ENCODE results near the gene AIPL1. TPM values are rescaled to one million over a fixed set of nuclear protein-coding genes. Genes with fewer than 3 reads are reported as not detected.

Gene AIPL1
- total RNA-seq, 4 donors from 2014 or later = not detected

GRCh38 chr17:6461792-6462524 lies 27.0 kb upstream of the AIPL1 start:
- Histone ChIP-seq H3K4me1 (no peaks in the 10 kb centered on the region), H3K27ac (no peak overlapping the region), H3K4me3 (no peak overlapping the region), H3K36me3 (peaks cover 29% of the 10 kb centered on the region), H3K27me3 (no peaks in the 10 kb centered on the region), H3K9me3 (no peaks in the 10 kb centered on the region)
- no peak for DNase-seq (ENCODE audit: low spot score in 2 of 2)
- TF ChIP-seq CTCF (IDR thresholded peaks at IDR 0.05) (no peak), EP300 (IDR thresholded peaks at IDR 0.05) (no peak), POLR2AphosphoS5 (IDR thresholded peaks at IDR 0.05) (no peak), POLR2A (IDR thresholded peaks at IDR 0.05) (no peak)
- WGBS = 87% methylated on average over 10 of the region's 10 CpGs

GRCh38 chr17:6461246-6461645 lies 26.3 kb upstream of the AIPL1 start:
- WGBS = 89% methylated on average over 10 of the region's 14 CpGs
- H3K27me3 ChIP-seq = no peaks in the 10 kb centered on the region
- H3K27ac ChIP-seq = no peak overlapping the region
- H3K9me3 ChIP-seq = no peaks in the 10 kb centered on the region
- TF ChIP-seq POLR2A (IDR thresholded peaks at IDR 0.05) (no peak), POLR2AphosphoS5 (IDR thresholded peaks at IDR 0.05) (no peak), EP300 (IDR thresholded peaks at IDR 0.05) (no peak), CTCF (IDR thresholded peaks at IDR 0.05) (no peak)
- no peaks in the 10 kb centered on the region for H3K4me1 ChIP-seq
- no peak for DNase-seq (ENCODE audit: low spot score in 2 of 2)
- H3K36me3 ChIP-seq = peaks cover 29% of the 10 kb centered on the region
- no peak overlapping the region for H3K4me3 ChIP-seq

- Histone ChIP-seq H3K36me3 (peaks cover 29% of the 10 kb centered on the region), H3K4me3 (no peak overlapping the region), H3K9me3 (no peaks in the 10 kb centered on the region), H3K27me3 (no peaks in the 10 kb centered on the region), H3K4me1 (no peaks in the 10 kb centered on the region), H3K27ac (no peak overlapping the region)
- WGBS = 91% methylated on average over 9 of the region's 9 CpGs
- TF ChIP-seq EP300 (IDR thresholded peaks at IDR 0.05) (no peak), POLR2A (IDR thresholded peaks at IDR 0.05) (no peak), POLR2AphosphoS5 (IDR thresholded peaks at IDR 0.05) (no peak), CTCF (IDR thresholded peaks at IDR 0.05) (no peak)
- no peak for DNase-seq (ENCODE audit: low spot score in 2 of 2)
These were observed 25.7 kb upstream of the AIPL1 start for GRCh38 chr17:6460531-6461161.

GRCh38 chr17:6458460-6458950 lies 23.6 kb upstream of the AIPL1 start:
- WGBS = 86% methylated on average over 14 of the region's 14 CpGs
- H3K36me3 ChIP-seq = peaks cover 16% of the 10 kb centered on the region
- H3K4me3 ChIP-seq = no peak overlapping the region
- TF ChIP-seq POLR2AphosphoS5 (IDR thresholded peaks at IDR 0.05) (no peak), EP300 (IDR thresholded peaks at IDR 0.05) (no peak), POLR2A (IDR thresholded peaks at IDR 0.05) (no peak), CTCF (IDR thresholded peaks at IDR 0.05) (no peak)
- H3K27me3 ChIP-seq = no peaks in the 10 kb centered on the region
- no peak for DNase-seq (ENCODE audit: low spot score in 2 of 2)
- peaks cover 5% of the 10 kb centered on the region for H3K4me1 ChIP-seq
- H3K27ac ChIP-seq = no peak overlapping the region
- no peaks in the 10 kb centered on the region for H3K9me3 ChIP-seq

GRCh38 chr17:6457688-6458459 lies 23.0 kb upstream of the AIPL1 start:
- no peak overlapping the region for H3K4me3 ChIP-seq
- no peaks in the 10 kb centered on the region for H3K9me3 ChIP-seq
- WGBS = 83% methylated on average over 9 of the region's 10 CpGs
- TF ChIP-seq CTCF (IDR thresholded peaks at IDR 0.05) = no peak
- TF ChIP-seq EP300 (IDR thresholded peaks at IDR 0.05) = no peak
- no peak for TF ChIP-seq POLR2A (IDR thresholded peaks at IDR 0.05)
- no peak for TF ChIP-seq POLR2AphosphoS5 (IDR thresholded peaks at IDR 0.05)
- H3K27me3 ChIP-seq = no peaks in the 10 kb centered on the region
- H3K4me1 ChIP-seq = peaks cover 5% of the 10 kb centered on the region
- H3K27ac ChIP-seq = no peak overlapping the region
- no peak for DNase-seq (ENCODE audit: low spot score in 2 of 2)
- H3K36me3 ChIP-seq = peaks cover 11% of the 10 kb centered on the region
